Lower lobe of right lung (tissue), 2 donors: Measurements from ENCODE around the gene FAM216B. TPM values are rescaled to one million over a fixed set of nuclear protein-coding genes. Genes with fewer than 3 reads are reported as not detected.

Experiments used
- ATAC-seq, 2 donors: fragments of 200-7000 bp; cut with Tn5 transposase; one replicate each; pipeline ENCODE4 v1.9.1; 2020 to 2022; ENCODE audit warnings: mild to moderate bottlenecking in 2 of 2, moderate library complexity in 2 of 2
- DNase-seq: peaks from one replicate; pipeline ENCODE4 v3.0.0-alpha.2; 2020
- H3K27ac ChIP-seq: fragments of 200-600 bp; one replicate; pipeline ENCODE4 v1.8.0; 2022
- H3K27me3 ChIP-seq: fragments of 200-600 bp; one replicate; pipeline ENCODE4 v1.8.0; 2022; ENCODE audit warnings: low read depth
- H3K36me3 ChIP-seq: fragments of 200-600 bp; one replicate; pipeline ENCODE4 v1.8.0; 2022; ENCODE audit warnings: mild to moderate bottlenecking
- H3K4me1 ChIP-seq: fragments of 200-600 bp; one replicate; pipeline ENCODE4 v1.8.0; 2022
- H3K4me3 ChIP-seq: fragments of 200-600 bp; one replicate; pipeline ENCODE4 v1.8.0; 2022; ENCODE audit warnings: mild to moderate bottlenecking
- H3K9me3 ChIP-seq: fragments of 200-600 bp; one replicate; pipeline ENCODE4 v1.8.0; 2022
- CTCF ChIP-seq: fragments of 200-600 bp; IDR thresholded peaks from one replicate; pipeline ENCODE4 v1.8.0; 2022; ENCODE audit warnings: antibody characterized with exemption, mild to moderate bottlenecking
- intact Hi-C: fragments of 100-400 bp; cut with DNase I; formaldehyde crosslinking; loops from one replicate; pipeline ENCODE4 v1.11.0; 2022
- long read RNA-seq: library from polyadenylated mRNA; unstranded; transcript quantifications from one replicate; pipeline ENCODE4 v2.0.0, GENCODE V29; 2021
- total RNA-seq: library from RNA; stranded (reverse); fragmentation: NEBNext Ultra II Directional; extraction: Animal tissue kit (Norgen Biotek cat#: 25700); gene quantifications from one replicate; pipeline ENCODE4 v1.2.1, GENCODE V29; 2021
- donor health status: DM: no; HTN: yes; CAD: no; lungs with severe emphysema.

The FAM216B gene
- total RNA-seq: 17.0 TPM
- long read RNA-seq, transcript FAM216B-201 (4 exons, 3,243 nt): major isoform, 8 of 16 reads
- long read RNA-seq, partial matches to known transcripts: 5 of 16 reads
- long read RNA-seq, other reads (novel, unspliced or antisense): 1 of 16 reads

GRCh38 chr13:42781352-42781751 lies at the start of gene FAM216B:
Gene FAM216B, plus strand, starts transcription at chr13:42781584. Its CDS starts 2,484 bp downstream, at chr13:42784068.
- H3K27me3 ChIP-seq: no peaks in the 10 kb centered on the region
- no peak for ATAC-seq

GRCh38 chr13:42732073-42732472 lies 49.3 kb upstream of the FAM216B start:
- H3K27me3 ChIP-seq: no peaks in the 10 kb centered on the region
- H3K9me3 ChIP-seq: no peaks in the 10 kb centered on the region
- TF ChIP-seq CTCF: no peak
- H3K27ac ChIP-seq: no peak overlapping the region
- no peaks in the 10 kb centered on the region for H3K4me1 ChIP-seq
- DNase-seq (no peak), ATAC-seq (no peak)
- intact Hi-C loops: no loop called here
- H3K4me3 ChIP-seq: no peak overlapping the region
- no peaks in the 10 kb centered on the region for H3K36me3 ChIP-seq

More at GRCh38 chr13:42781352-42781751, at the start of gene FAM216B:
- Histone ChIP-seq H3K9me3 (no peaks in the 10 kb centered on the region), H3K36me3 (no peaks in the 10 kb centered on the region), H3K27ac (no peak within 1 kb of the TSS), H3K4me3 (no peak within 1 kb of the TSS), H3K4me1 (no peaks in the 10 kb centered on the region)
- no peak for TF ChIP-seq CTCF
- no peak for DNase-seq
- intact Hi-C loops: no loop called here

- Histone ChIP-seq H3K4me1 (no peaks in the 10 kb centered on the region), H3K36me3 (no peaks in the 10 kb centered on the region), H3K27me3 (no peaks in the 10 kb centered on the region), H3K4me3 (no peak overlapping the region), H3K9me3 (no peaks in the 10 kb centered on the region), H3K27ac (no peak overlapping the region)
- no peak for TF ChIP-seq CTCF
- intact Hi-C loops: no loop called here
- no peak for ATAC-seq
- no peak for DNase-seq
Measured at GRCh38 chr13:42733046-42733445, 48.3 kb upstream of the FAM216B start.

- no peak for DNase-seq
- no peak overlapping the region for H3K27ac ChIP-seq
- TF ChIP-seq CTCF: no peak
- H3K4me3 ChIP-seq: no peak overlapping the region
- no peaks in the 10 kb centered on the region for H3K9me3 ChIP-seq
- intact Hi-C loops: no loop called here
- no peaks in the 10 kb centered on the region for H3K4me1 ChIP-seq
- H3K36me3 ChIP-seq: no peaks in the 10 kb centered on the region
- H3K27me3 ChIP-seq: no peaks in the 10 kb centered on the region
- ATAC-seq: no peak
Measured at GRCh38 chr13:42735010-42735409, 46.4 kb upstream of the FAM216B start.

GRCh38 chr13:42740753-42741152 lies 40.6 kb upstream of the FAM216B start:
- H3K27me3 ChIP-seq: no peaks in the 10 kb centered on the region
- no peaks in the 10 kb centered on the region for H3K4me1 ChIP-seq
- no peak overlapping the region for H3K27ac ChIP-seq
- TF ChIP-seq CTCF: no peak
- ATAC-seq (no peak), DNase-seq (peak; percentile 70)
- intact Hi-C loops: no loop called here
- H3K36me3 ChIP-seq: no peaks in the 10 kb centered on the region
- no peak overlapping the region for H3K4me3 ChIP-seq
- H3K9me3 ChIP-seq: no peaks in the 10 kb centered on the region

GRCh38 chr13:42741914-42742313 lies 39.5 kb upstream of the FAM216B start:
- H3K27ac ChIP-seq: no peak overlapping the region
- no peaks in the 10 kb centered on the region for H3K9me3 ChIP-seq
- ATAC-seq (no peak), DNase-seq (no peak)
- intact Hi-C loops: no loop called here
- no peaks in the 10 kb centered on the region for H3K36me3 ChIP-seq
- no peaks in the 10 kb centered on the region for H3K4me1 ChIP-seq
- no peaks in the 10 kb centered on the region for H3K27me3 ChIP-seq
- no peak overlapping the region for H3K4me3 ChIP-seq
- no peak for TF ChIP-seq CTCF
